Measurements from ENCODE around the gene SCP2D1.

GRCh38 chr20:18775633-18776032 lies 38.0 kb upstream of the SCP2D1 start:
- TF ChIP-seq CTCF (IDR thresholded peaks at IDR 0.05; ENCODE audit: extremely low read depth in 1 of 2, insufficient read depth in 1 of 2, low read depth in 1 of 2, low read length in 2 of 2) (no peak), POLR2A (IDR thresholded peaks at IDR 0.05; ENCODE audit: low read depth, low read length) (no peak), POLR2AphosphoS5 (IDR thresholded peaks at IDR 0.05; ENCODE audit: insufficient read depth, low read depth, low read length) (no peak), JUN (IDR thresholded peaks at IDR 0.05; ENCODE audit: borderline replicate concordance, insufficient read depth, insufficient read length, low read depth) (no peak), GATA2 (IDR thresholded peaks at IDR 0.05; ENCODE audit: insufficient read depth, insufficient read length, low read depth, low read length) (no peak), EZH2 (IDR thresholded peaks at IDR 0.05; ENCODE audit: borderline replicate concordance, low read depth, low read length, severe bottlenecking) (no peak), MAX (IDR thresholded peaks at IDR 0.05; ENCODE audit: insufficient read depth, insufficient read length) (no peak)
